Aorta (tissue), 5 donors: Measurements from ENCODE around the gene KAT2B. TPM values are rescaled to one million over a fixed set of nuclear protein-coding genes. Genes with fewer than 3 reads are reported as not detected.
A peak's percentile ranks its signal among the peaks of the same experiment; 100 is the strongest.
"Not testable (repeated sequence)": the region's sequence is repeated elsewhere in the genome, so short reads cannot be mapped to it uniquely, and the experiment has no call there.

Experiments used
- ATAC-seq: fragments of 200-7000 bp; cut with Tn5 transposase; one replicate; pipeline ENCODE4 v1.9.1; 2022; ENCODE audit warnings: moderate library complexity; ENCODE audit not compliant: low FRiP score
- DNase-seq, 2 donors: peaks; one replicate each; pipeline ENCODE4 v3.0.0-alpha.2; 2020
- H3K27ac ChIP-seq, 2 donors: one replicate each; pipeline ENCODE4 v1.5.1; 2013; ENCODE audit warnings: low read length in 2 of 2, mild to moderate bottlenecking in 2 of 2, moderate library complexity in 2 of 2, control low read depth in 1 of 2, inconsistent platforms in 1 of 2, low read depth in 1 of 2
- H3K27me3 ChIP-seq, 2 donors: one replicate each; pipeline ENCODE4 v1.6.1; 2013; ENCODE audit warnings: control low read depth in 1 of 2, low read length in 1 of 2, mild to moderate bottlenecking in 1 of 2, moderate library complexity in 1 of 2; ENCODE audit not compliant: insufficient read depth in 2 of 2, control insufficient read depth in 1 of 2
- H3K36me3 ChIP-seq, 2 donors: one replicate each; pipeline ENCODE4 v1.6.1; 2013; ENCODE audit warnings: control low read depth in 1 of 2, low read length in 1 of 2, mild to moderate bottlenecking in 1 of 2; ENCODE audit not compliant: insufficient read depth in 2 of 2, control insufficient read depth in 1 of 2
- H3K4me1 ChIP-seq, 2 donors: one replicate each; pipeline ENCODE4 v1.6.1; 2013; ENCODE audit warnings: low read length in 2 of 2, control low read depth in 1 of 2, mild to moderate bottlenecking in 1 of 2, moderate library complexity in 1 of 2; ENCODE audit not compliant: insufficient read depth in 2 of 2, control insufficient read depth in 1 of 2
- H3K4me3 ChIP-seq, 2 donors: one replicate each; pipeline ENCODE4 v1.5.1; 2013; ENCODE audit warnings: low read length in 2 of 2, control low read depth in 1 of 2, mild to moderate bottlenecking in 1 of 2
- H3K9me3 ChIP-seq: one replicate; pipeline ENCODE4 v1.6.1; 2013; ENCODE audit warnings: mild to moderate bottlenecking, low read length; ENCODE audit not compliant: control insufficient read depth
- WGBS, 2 donors: extraction: QIAGEN DNeasy Blood & Tissue Kit; methylation state at CpG; one replicate each; pipeline ENCODE4 v1.1.7; 2013; 5-methylcytosine and 5-hydroxymethylcytosine counted together
- intact Hi-C, 2 donors: fragments of 100-400 bp; cut with DNase I; formaldehyde crosslinking; loops; one replicate each; pipeline versions ENCODE4 v1.14.2 to v1.15.0; 2022
- polyA plus RNA-seq, 2 donors: library from polyadenylated mRNA; stranded (reverse); fragments of 200-250 nt; gene quantifications; one replicate each; pipeline ENCODE4 v1.2.3, GENCODE V29; 2013
- total RNA-seq, 2 donors: library from RNA; stranded (reverse); fragmentation: NEBNext Ultra II Directional; extraction: Animal tissue kit (Norgen Biotek cat#: 25700); gene quantifications; one replicate each; pipeline ENCODE4 v1.2.1, GENCODE V29; 2021
- donor health status: healthy with polysubstance abuse.
- donor health status: Bipolar disorder and iron deficiency.
- donor health status: DM: no; HTN: no; CAD: no.
- donor health status: DM: no; HTN: no; CAD: no.
- donor health status: DM: yes; HTN: yes; CAD: no.

Gene KAT2B
- total and polyA plus RNA-seq, 4 donors: 20.6 to 54.2 (median 35.8) TPM

GRCh38 chr3:20015525-20015924 lies 24.7 kb upstream of the KAT2B start:
- Histone ChIP-seq H3K27me3 (no peaks in the 10 kb centered on the region), H3K4me3 (no peak overlapping the region), H3K36me3 (no peaks in the 10 kb centered on the region), H3K9me3 (no peaks in the 10 kb centered on the region), H3K4me1 (no peaks in the 10 kb centered on the region), H3K27ac (no peak overlapping the region)
- 93 to 95% methylated on average over 1 of the region's 1 CpG for WGBS, 2 donors
- intact Hi-C loops: no loop called here
- DNase-seq: no peak
- ATAC-seq: no peak

- DNase-seq, H3K9me3 ChIP-seq, ATAC-seq, H3K4me3 ChIP-seq, H3K27me3 ChIP-seq, H3K36me3 ChIP-seq, H3K27ac ChIP-seq, H3K4me1 ChIP-seq, intact Hi-C loops: not testable (repeated sequence)
- 86% methylated on average over 3 of the region's 3 CpGs for WGBS, 2 donors
Measured at GRCh38 chr3:20016076-20016475, 24.2 kb upstream of the KAT2B start.

GRCh38 chr3:20022954-20023622 lies 17.2 kb upstream of the KAT2B start:
- peak overlapping the region; percentile 56 to 98 for H3K27ac ChIP-seq
- DNase-seq: no peak
- ATAC-seq: no peak

GRCh38 chr3:20023623-20024405 lies 16.4 kb upstream of the KAT2B start:
- Histone ChIP-seq H3K27ac (peak overlapping the region; percentile 56 to 98), H3K27me3 (no peaks in the 10 kb centered on the region), H3K9me3 (no peaks in the 10 kb centered on the region), H3K36me3 (no peaks in the 10 kb centered on the region), H3K4me1 (peaks cover 0 to 1% of the 10 kb centered on the region in 2 donors), H3K4me3 (no peak overlapping the region)
- DNase-seq (peak in 1 of 2 donors; percentile 59), ATAC-seq (peak; percentile 41)
- intact Hi-C loops: no loop called here
- WGBS, 2 donors: 0 to 7% methylated on average over 2 of the region's 2 CpGs

More at GRCh38 chr3:20022954-20023622, 17.2 kb upstream of the KAT2B start:
- no peaks in the 10 kb centered on the region for H3K27me3 ChIP-seq
- intact Hi-C loops: no loop called here
- H3K4me3 ChIP-seq: no peak overlapping the region
- H3K9me3 ChIP-seq: no peaks in the 10 kb centered on the region
- no peaks in the 10 kb centered on the region for H3K36me3 ChIP-seq
- peaks cover 0 to 1% of the 10 kb centered on the region in 2 donors for H3K4me1 ChIP-seq
- 46 to 48% methylated on average over 2 of the region's 2 CpGs for WGBS, 2 donors

GRCh38 chr3:20027136-20027535 lies 13.1 kb upstream of the KAT2B start:
- intact Hi-C loops: no loop called here
- ATAC-seq: no peak
- Histone ChIP-seq H3K36me3 (no peaks in the 10 kb centered on the region), H3K27me3 (no peaks in the 10 kb centered on the region), H3K9me3 (no peaks in the 10 kb centered on the region), H3K27ac (no peak overlapping the region), H3K4me1 (peaks cover 0 to 1% of the 10 kb centered on the region in 2 donors), H3K4me3 (no peak overlapping the region)
- no peak for DNase-seq
- WGBS, 2 donors: 93 to 94% methylated on average over 4 of the region's 4 CpGs

GRCh38 chr3:20028905-20029331 lies 11.3 kb upstream of the KAT2B start:
- DNase-seq (no peak), ATAC-seq (no peak)
- H3K4me1 ChIP-seq: peaks cover 0 to 1% of the 10 kb centered on the region in 2 donors
- no peaks in the 10 kb centered on the region for H3K36me3 ChIP-seq
- no peaks in the 10 kb centered on the region for H3K27me3 ChIP-seq
- no peaks in the 10 kb centered on the region for H3K9me3 ChIP-seq
- no peak overlapping the region for H3K4me3 ChIP-seq
- no peak overlapping the region for H3K27ac ChIP-seq
- intact Hi-C loops: no loop called here
- WGBS, 2 donors: 77 to 82% methylated on average over 7 of the region's 7 CpGs

- H3K27me3 ChIP-seq, H3K9me3 ChIP-seq, H3K4me3 ChIP-seq, H3K36me3 ChIP-seq, H3K27ac ChIP-seq, H3K4me1 ChIP-seq, ATAC-seq, DNase-seq: not testable (repeated sequence)
- WGBS, 2 donors: 97 to 100% methylated on average over 7 of the region's 7 CpGs
- intact Hi-C loops: loop anchor here in 1 of 2 donors (10.0 kb wide), 1 partner anchor 87 kb away; the partner anchor contains the start of gene RAB5A
Measured at GRCh38 chr3:20031939-20032338, 8.3 kb upstream of the KAT2B start.

- 93 to 94% methylated on average over 4 of the region's 4 CpGs for WGBS, 2 donors
- H3K27me3 ChIP-seq: no peaks in the 10 kb centered on the region
- ATAC-seq (no peak), DNase-seq (no peak)
- no peaks in the 10 kb centered on the region for H3K4me1 ChIP-seq
- H3K4me3 ChIP-seq: no peak overlapping the region
- no peaks in the 10 kb centered on the region for H3K36me3 ChIP-seq
- intact Hi-C loops: loop anchor here in 1 of 2 donors (10.0 kb wide), 1 partner anchor 90 kb away; the partner anchor contains the start of gene RAB5A
- H3K9me3 ChIP-seq: no peaks in the 10 kb centered on the region
- H3K27ac ChIP-seq: no peak overlapping the region
Measured at GRCh38 chr3:20035019-20035418, 5.2 kb upstream of the KAT2B start.
